ENCODE results near the gene EDC3.

Gene EDC3

GRCh38 chr15:74725225-74725774, 29.5 kb upstream of the EDC3 start, which contains the start of gene CYP1A1:
TSS of gene CYP1A1 (minus strand) at chr15:74725528. CDS start at chr15:74723097, 2,431 bp downstream.
- in situ Hi-C loops (cut with MboI; ENCODE audit: low sequenced_read_pairs), result no loop called here
- Histone ChIP-seq H3K4me3 (peak within 1 kb of the TSS; percentile 41), H3K9me3 (no peaks in the 10 kb centered on the region), H3K36me3 (replicated peaks) (no peaks in the 10 kb centered on the region), H3K27me3 (ENCODE audit: low read depth) (0 out of 2 replicates have a peak, but pooled peaks cover 2% of the 10 kb centered on the region), H3K4me1 (no peaks in the 10 kb centered on the region; the same call in 1 of the 2 replicates)
- DNase-seq (ENCODE audit: low spot score in 2 of 2), result peak; percentile 56 to 85

DNA sequence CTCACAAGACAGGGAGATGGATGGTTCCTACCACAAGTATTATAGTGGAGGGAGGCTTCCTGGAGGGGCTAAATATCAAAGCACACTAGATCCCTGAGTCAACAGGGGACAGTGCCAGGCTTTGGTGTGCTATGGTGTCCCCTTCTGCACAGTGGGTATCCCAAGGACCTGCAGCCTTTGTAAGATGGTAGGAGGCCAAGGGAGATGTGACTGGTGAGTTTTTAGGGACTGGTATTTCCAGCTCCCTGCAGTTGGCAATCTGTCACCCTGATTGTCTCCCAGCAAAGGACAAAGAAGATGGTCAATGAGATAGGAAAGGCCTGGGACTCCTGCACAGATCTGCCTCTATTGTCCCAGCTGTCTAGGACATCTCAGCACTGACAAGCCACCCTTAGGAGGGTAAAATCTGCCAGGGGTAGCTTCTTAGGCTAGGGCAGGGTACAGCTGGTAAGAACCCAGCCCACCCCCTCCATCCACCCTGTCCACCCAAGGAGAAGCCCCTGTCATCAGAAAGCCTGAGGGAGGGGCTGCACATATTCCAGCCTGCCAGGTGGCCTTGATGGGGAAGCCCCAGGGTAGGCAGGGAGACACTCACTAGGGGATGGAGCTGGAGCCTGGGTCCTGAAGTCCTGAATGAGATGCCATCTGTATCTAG, 28.9 kb upstream of the EDC3 start:
- Histone ChIP-seq H3K4me3 (no peak overlapping the region), H3K9me3 (no peaks in the 10 kb centered on the region), H3K27me3 (ENCODE audit: low read depth) (no peaks in the 10 kb centered on the region), H3K36me3 (replicated peaks) (no peaks in the 10 kb centered on the region), H3K4me1 (no peaks in the 10 kb centered on the region; the same call in 1 of the 2 replicates)
- in situ Hi-C loops (cut with MboI; ENCODE audit: low sequenced_read_pairs), result no loop called here
- DNase-seq (ENCODE audit: low spot score in 2 of 2), result peak in 1 of 2 experiments; percentile 13

GRCh38 chr15:74723754-74724334, 28.0 kb upstream of the EDC3 start:
- Histone ChIP-seq H3K4me1 (no peaks in the 10 kb centered on the region; the same call in 1 of the 2 replicates), H3K4me3 (no peak overlapping the region), H3K9me3 (no peaks in the 10 kb centered on the region), H3K36me3 (replicated peaks) (no peaks in the 10 kb centered on the region), H3K27me3 (ENCODE audit: low read depth) (no peaks in the 10 kb centered on the region)
- DNase-seq (ENCODE audit: low spot score in 2 of 2), result peak; percentile 65 to 89
- in situ Hi-C loops (cut with MboI; ENCODE audit: low sequenced_read_pairs), result no loop called here

- no peak overlapping the region for H3K4me3 ChIP-seq
- no peaks in the 10 kb centered on the region for H3K36me3 ChIP-seq (replicated peaks)
- H3K27me3 ChIP-seq (ENCODE audit: low read depth), result no peaks in the 10 kb centered on the region
- in situ Hi-C loops (cut with MboI; ENCODE audit: low sequenced_read_pairs), result no loop called here
- no peaks in the 10 kb centered on the region for H3K9me3 ChIP-seq
- DNase-seq (ENCODE audit: low spot score in 2 of 2), result no peak
- H3K4me1 ChIP-seq, result no peaks in the 10 kb centered on the region; the same call in 1 of the 2 replicates
These were observed 27.4 kb upstream of the EDC3 start for GRCh38 chr15:74723187-74723586.

- peak in 1 of 2 experiments; percentile 8 for DNase-seq (ENCODE audit: low spot score in 2 of 2)
- Histone ChIP-seq H3K4me1 (no peaks in the 10 kb centered on the region; the same call in 1 of the 2 replicates), H3K27me3 (ENCODE audit: low read depth) (no peaks in the 10 kb centered on the region), H3K36me3 (replicated peaks) (no peaks in the 10 kb centered on the region), H3K9me3 (no peaks in the 10 kb centered on the region), H3K4me3 (no peak overlapping the region)
- in situ Hi-C loops (cut with MboI; ENCODE audit: low sequenced_read_pairs), result no loop called here
These were observed 26.8 kb upstream of the EDC3 start for GRCh38 chr15:74722591-74722990.

GRCh38 chr15:74716651-74717050, 20.8 kb upstream of the EDC3 start:
- H3K9me3 ChIP-seq, result peaks cover 2% of the 10 kb centered on the region; the same call in 1 of the 2 replicates
- in situ Hi-C loops (cut with MboI; ENCODE audit: low sequenced_read_pairs), result no loop called here
- H3K4me1 ChIP-seq, result no peaks in the 10 kb centered on the region
- DNase-seq (ENCODE audit: low spot score in 2 of 2), result no peak
- H3K36me3 ChIP-seq (replicated peaks), result no peaks in the 10 kb centered on the region
- peaks cover 3% of the 10 kb centered on the region; the same call in 1 of the 2 replicates for H3K27me3 ChIP-seq (ENCODE audit: low read depth)
- H3K4me3 ChIP-seq, result no peak overlapping the region

DNA sequence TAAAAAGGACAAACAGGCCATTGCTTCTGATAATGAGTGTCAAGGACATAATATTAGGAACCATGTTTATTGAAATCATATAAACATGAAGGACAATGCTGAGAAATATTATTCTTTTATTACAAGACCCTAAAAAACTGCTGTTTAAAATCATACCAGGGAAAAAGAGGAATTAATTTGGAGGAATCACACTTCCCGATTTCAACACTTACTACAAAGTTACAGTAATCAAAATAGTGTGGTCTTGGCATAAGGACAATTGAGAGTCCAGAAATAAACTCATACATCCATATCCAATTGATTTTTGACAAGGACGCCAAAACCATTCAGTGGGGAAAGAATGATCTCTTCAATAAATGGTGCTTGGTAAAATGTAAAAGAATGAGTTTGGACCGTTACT, 16.5 kb upstream of the EDC3 start:
- H3K27me3 ChIP-seq (ENCODE audit: low read depth), result peaks cover 15% of the 10 kb centered on the region
- in situ Hi-C loops (cut with MboI; ENCODE audit: low sequenced_read_pairs), result no loop called here
- no peak overlapping the region for H3K4me3 ChIP-seq
- H3K4me1 ChIP-seq, result no peaks in the 10 kb centered on the region
- no peak for DNase-seq (ENCODE audit: low spot score in 2 of 2)
- no peaks in the 10 kb centered on the region for H3K36me3 ChIP-seq (replicated peaks)
- H3K9me3 ChIP-seq, result peaks cover 2% of the 10 kb centered on the region; the same call in 1 of the 2 replicates

- in situ Hi-C loops (cut with MboI; ENCODE audit: low sequenced_read_pairs), result no loop called here
- Histone ChIP-seq H3K36me3 (replicated peaks) (no peaks in the 10 kb centered on the region), H3K27me3 (ENCODE audit: low read depth) (peaks cover 26% of the 10 kb centered on the region), H3K4me3 (no peak overlapping the region), H3K9me3 (no peaks in the 10 kb centered on the region), H3K4me1 (no peaks in the 10 kb centered on the region)
- no peak for DNase-seq (ENCODE audit: low spot score in 2 of 2)
These were observed 14.7 kb upstream of the EDC3 start for GRCh38 chr15:74710319-74711094.

- Histone ChIP-seq H3K27me3 (ENCODE audit: low read depth) (peaks cover 29% of the 10 kb centered on the region), H3K36me3 (replicated peaks) (no peaks in the 10 kb centered on the region), H3K9me3 (no peaks in the 10 kb centered on the region), H3K4me1 (no peaks in the 10 kb centered on the region), H3K4me3 (no peak overlapping the region)
- in situ Hi-C loops (cut with MboI; ENCODE audit: low sequenced_read_pairs), result no loop called here
- DNase-seq (ENCODE audit: low spot score in 2 of 2), result no peak
These were observed 14.1 kb upstream of the EDC3 start for GRCh38 chr15:74709892-74710291.

DNA sequence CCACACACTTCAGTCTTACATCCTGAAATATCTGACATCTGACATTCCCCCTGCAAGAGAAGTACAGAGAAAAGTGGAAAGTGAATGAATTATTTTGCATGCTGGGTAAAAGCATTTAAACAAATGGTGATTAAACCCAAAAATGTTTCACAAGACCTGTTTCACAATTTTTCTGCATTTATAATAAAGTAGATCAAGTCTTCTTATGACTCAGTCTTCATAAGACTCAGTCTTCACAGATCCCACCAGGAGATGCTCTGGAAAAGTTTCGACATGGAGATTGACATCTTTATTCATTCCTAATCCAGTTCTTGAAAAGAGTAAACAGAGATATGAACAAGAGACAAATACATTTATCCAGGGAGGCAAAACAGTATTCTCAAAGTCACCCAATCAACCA, 13.2 kb upstream of the EDC3 start:
- H3K9me3 ChIP-seq, result no peaks in the 10 kb centered on the region
- in situ Hi-C loops (cut with MboI; ENCODE audit: low sequenced_read_pairs), result no loop called here
- DNase-seq (ENCODE audit: low spot score in 2 of 2), result no peak
- no peaks in the 10 kb centered on the region for H3K36me3 ChIP-seq (replicated peaks)
- H3K4me3 ChIP-seq, result no peak overlapping the region
- H3K4me1 ChIP-seq, result no peaks in the 10 kb centered on the region
- peaks cover 29% of the 10 kb centered on the region for H3K27me3 ChIP-seq (ENCODE audit: low read depth)

- peaks cover 12% of the 10 kb centered on the region for H3K4me1 ChIP-seq
- H3K36me3 ChIP-seq (replicated peaks), result peaks cover 4% of the 10 kb centered on the region; the same call in 1 of the 2 replicates
- H3K27me3 ChIP-seq (ENCODE audit: low read depth), result no peaks in the 10 kb centered on the region
- in situ Hi-C loops (cut with MboI; ENCODE audit: low sequenced_read_pairs), result no loop called here
- H3K4me3 ChIP-seq, result peak overlapping the region; percentile 96
- H3K9me3 ChIP-seq, result no peaks in the 10 kb centered on the region
- DNase-seq (ENCODE audit: low spot score in 2 of 2), result no peak
These were observed 984 bp upstream of the EDC3 start for GRCh38 chr15:74696808-74697207.

DNA sequence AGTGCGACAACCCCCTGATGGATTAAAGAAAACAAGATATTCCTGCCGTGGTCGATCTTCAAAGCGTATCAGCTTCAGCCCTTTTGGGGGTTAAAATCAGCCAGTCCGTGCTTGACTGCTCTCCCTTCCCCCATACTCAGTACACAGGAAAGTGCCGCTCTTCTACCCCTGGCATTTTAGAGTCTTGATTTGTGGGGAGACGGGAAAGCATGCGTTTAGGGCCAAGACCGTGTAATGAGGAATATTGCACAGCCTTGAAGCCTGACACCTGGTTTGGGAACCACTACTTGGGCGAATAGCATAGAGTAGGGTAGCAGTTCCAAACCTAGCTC, 540 bp upstream of the EDC3 start:
- Histone ChIP-seq H3K9me3 (no peaks in the 10 kb centered on the region), H3K27me3 (ENCODE audit: low read depth) (no peaks in the 10 kb centered on the region), H3K4me3 (peak overlapping the region; percentile 96), H3K36me3 (replicated peaks) (peaks cover 4% of the 10 kb centered on the region; the same call in 1 of the 2 replicates), H3K4me1 (peaks cover 12% of the 10 kb centered on the region)
- in situ Hi-C loops (cut with MboI; ENCODE audit: low sequenced_read_pairs), result no loop called here
- DNase-seq (ENCODE audit: low spot score in 2 of 2), result no peak

DNA sequence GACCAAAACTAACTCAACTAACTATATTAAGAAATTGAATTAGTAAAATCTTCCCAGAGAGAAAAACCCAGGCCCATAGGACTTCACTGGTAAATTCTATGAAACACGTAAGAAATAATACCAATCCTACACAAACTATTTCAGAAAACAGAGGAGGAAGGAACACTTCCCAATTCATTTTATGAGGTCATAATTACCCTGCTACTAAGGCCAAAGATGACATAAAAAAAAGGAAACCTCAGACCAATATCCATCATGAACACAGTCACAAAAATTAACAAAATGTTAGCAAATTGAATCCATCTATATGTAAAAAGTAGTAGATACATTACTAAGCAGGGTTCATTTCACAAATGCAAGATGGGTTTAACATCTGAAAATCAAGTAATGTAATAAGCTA, 3.5 kb downstream of the EDC3 start:
- no peak for DNase-seq (ENCODE audit: low spot score in 2 of 2)
- in situ Hi-C loops (cut with MboI; ENCODE audit: low sequenced_read_pairs), result no loop called here
- Histone ChIP-seq H3K36me3 (replicated peaks) (peaks cover 4% of the 10 kb centered on the region; the same call in 1 of the 2 replicates), H3K9me3 (no peaks in the 10 kb centered on the region), H3K4me3 (no peak overlapping the region), H3K27me3 (ENCODE audit: low read depth) (no peaks in the 10 kb centered on the region), H3K4me1 (peaks cover 15% of the 10 kb centered on the region)
